Endothelial cell of umbilical vein (primary cell): ENCODE results near the gene RAB44.

ENCODE experiments used
- CTCF ChIP-seq, 2 donors: IDR thresholded peaks; 1 replicate in 1 of 2; 2 replicates in 1 of 2; pipeline ENCODE4 v1.5.1; 2011; ENCODE audit warnings: low read length in 2 of 2, mild to moderate bottlenecking in 2 of 2, moderate library complexity in 2 of 2, control low read depth in 1 of 2, inconsistent platforms in 1 of 2, low read depth in 1 of 2; ENCODE audit not compliant: insufficient read depth in 1 of 2; ENCODE audit errors: extremely low read depth in 1 of 2
- EZH2 ChIP-seq: IDR thresholded peaks from 2 replicates; pipeline ENCODE4 v1.6.1; 2012; ENCODE audit warnings: borderline replicate concordance, low read depth, mild to moderate bottlenecking, moderate library complexity, low read length, inconsistent platforms; ENCODE audit not compliant: severe bottlenecking
- FOS ChIP-seq: IDR thresholded peaks from 2 replicates; pipeline ENCODE4 v1.6.1; 2011; ENCODE audit warnings: mild to moderate bottlenecking, low read length, moderate library complexity, borderline replicate concordance; ENCODE audit not compliant: insufficient read depth
- POLR2A ChIP-seq: IDR thresholded peaks from 2 replicates; pipeline ENCODE4 v1.6.1; 2012; ENCODE audit warnings: low read depth, mild to moderate bottlenecking, control low read depth, low read length

DNA sequence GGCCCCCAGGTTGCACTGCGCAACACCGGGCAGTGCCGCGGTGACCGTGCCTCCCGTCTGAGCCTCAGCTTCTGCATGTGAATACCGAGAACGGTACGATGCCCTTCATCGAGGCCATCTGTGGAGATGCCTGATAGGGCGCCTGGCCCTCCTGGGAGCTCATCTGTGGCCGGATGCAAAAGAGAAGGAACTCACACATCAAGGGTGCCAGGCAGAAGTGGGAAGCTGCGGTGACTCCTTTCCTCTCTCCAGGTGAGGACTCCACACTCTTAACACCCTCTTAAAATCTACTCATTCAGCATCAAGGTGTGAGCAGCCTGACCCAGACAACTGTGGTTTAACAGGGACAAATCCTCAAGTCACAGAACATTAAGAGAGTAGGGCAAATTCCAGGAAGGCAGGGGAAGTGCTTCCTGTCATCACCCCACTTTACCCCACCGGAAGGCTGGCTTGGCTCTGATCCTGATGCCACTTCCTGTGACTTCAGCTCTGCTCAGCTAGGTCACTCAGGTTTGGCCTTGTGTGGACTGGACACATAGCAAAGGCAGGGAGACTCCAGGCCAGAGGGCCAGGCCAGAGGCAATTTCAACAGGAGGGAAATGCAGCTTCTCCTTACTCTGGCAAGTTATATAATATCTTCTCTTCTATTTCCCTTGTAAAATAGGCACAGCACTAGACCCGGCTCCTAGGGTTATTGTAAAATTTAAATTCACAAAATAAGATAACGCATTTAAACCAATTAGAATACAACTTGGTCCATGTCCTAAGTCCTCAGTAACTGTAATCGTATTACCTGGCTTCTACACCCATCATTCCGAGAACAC is 72.3 kb downstream of the RAB44 start:
- TF ChIP-seq CTCF (IDR thresholded peaks at IDR 0.05; ENCODE audit: extremely low read depth in 1 of 2, insufficient read depth in 1 of 2, low read depth in 1 of 2, low read length in 2 of 2) (no peak), POLR2A (no peak), EZH2 (no peak), FOS (no peak)
